Hepatocyte (in vitro differentiated cells): ENCODE data around the gene PAAF1. TPM values are rescaled to one million over a fixed set of nuclear protein-coding genes. Genes with fewer than 3 reads are reported as not detected.

Experiments
- DNase-seq: peaks from one replicate; pipeline ENCODE4 v3.0.0-alpha.2; 2016; ENCODE audit warnings: low spot score
- H2AFZ ChIP-seq: fragments of 200-600 bp; sonication (generic); 2 replicates; pipeline ENCODE4 v1.6.0; 2016; ENCODE audit warnings: antibody characterized with exemption, mild to moderate bottlenecking
- H3K27ac ChIP-seq: fragments of 200-600 bp; sonication (generic); 2 replicates; pipeline ENCODE4 v1.5.1; 2016; ENCODE audit warnings: mild to moderate bottlenecking
- H3K27me3 ChIP-seq: fragments of 200-600 bp; sonication (generic); 2 replicates; pipeline ENCODE4 v1.6.1; 2016
- H3K36me3 ChIP-seq: fragments of 200-600 bp; sonication (generic); replicated peaks from 2 replicates; pipeline ENCODE4 v1.5.1; 2016; ENCODE audit warnings: low read depth; ENCODE audit not compliant: insufficient read depth
- H3K4me1 ChIP-seq: fragments of 200-600 bp; sonication (generic); 2 replicates; pipeline ENCODE4 v1.5.1; 2016; ENCODE audit warnings: mild to moderate bottlenecking, moderate library complexity; ENCODE audit not compliant: insufficient read depth
- H3K4me2 ChIP-seq: fragments of 200-600 bp; sonication (generic); 2 replicates; pipeline ENCODE4 v1.6.0; 2016
- H3K4me3 ChIP-seq: fragments of 200-600 bp; sonication (generic); 2 replicates; pipeline ENCODE4 v1.5.1; 2016; ENCODE audit warnings: mild to moderate bottlenecking
- H3K79me2 ChIP-seq: fragments of 200-600 bp; sonication (generic); 2 replicates; pipeline ENCODE4 v1.6.0; 2017; ENCODE audit warnings: mild to moderate bottlenecking
- H3K9me2 ChIP-seq: fragments of 200-600 bp; sonication (generic); replicated peaks from 2 replicates; pipeline ENCODE4 v1.6.0; 2017; ENCODE audit warnings: mild to moderate bottlenecking; ENCODE audit not compliant: insufficient read depth
- H3K9me3 ChIP-seq: fragments of 200-600 bp; sonication (generic); 2 replicates; pipeline ENCODE4 v1.5.1; 2016; ENCODE audit warnings: low read depth, mild to moderate bottlenecking
- H4K20me1 ChIP-seq: fragments of 200-600 bp; sonication (generic); 2 replicates; pipeline ENCODE4 v1.6.0; 2016; ENCODE audit warnings: mild to moderate bottlenecking; ENCODE audit not compliant: insufficient read depth, poor library complexity, severe bottlenecking
- CTCF ChIP-seq: fragments of 200-600 bp; sonication (generic); IDR thresholded peaks from 2 replicates; pipeline ENCODE4 v1.5.1; 2016; ENCODE audit warnings: antibody characterized with exemption, mild to moderate bottlenecking; ENCODE audit not compliant: poor library complexity
- EZH2 ChIP-seq: fragments of 200-600 bp; sonication (generic); IDR thresholded peaks from 2 replicates; pipeline ENCODE4 v1.6.1; 2016; ENCODE audit warnings: antibody characterized with exemption, mild to moderate bottlenecking, borderline replicate concordance
- EZH2phosphoT487 ChIP-seq: fragments of 200-600 bp; sonication (generic); IDR thresholded peaks from one replicate; pipeline ENCODE4 v1.6.1; 2018; ENCODE audit warnings: antibody characterized with exemption, mild to moderate bottlenecking, low read depth, moderate library complexity; ENCODE audit not compliant: unreplicated experiment, severe bottlenecking
- WGBS: methylation state at CpG from one replicate; pipeline ENCODE4 v1.1.6; 2016; ENCODE audit warnings: low lambda C conversion rate; ENCODE audit errors: missing lambda C conversion rate; 5-methylcytosine and 5-hydroxymethylcytosine counted together
- polyA plus RNA-seq: library from polyadenylated mRNA; unstranded; fragments of >200 nt; fragmentation: Nextera tagmentation; extraction: Ambion mirVana; gene quantifications from 2 replicates; pipeline ENCODE4 v1.2.1, GENCODE V29; 2016
- total RNA-seq: library from RNA; depleted of rRNA; stranded (reverse); fragments of >200 nt; gene quantifications from 2 replicates; pipeline ENCODE4 v1.2.3, GENCODE V29; 2014

Gene PAAF1
- total and polyA plus RNA-seq, 2 experiments from 2014 or later: 16.0 to 31.0 TPM

GRCh38 chr11:73939096-73939495 lies 62.3 kb downstream of the PAAF1 start:
- Histone ChIP-seq H3K27me3 (no peaks in the 10 kb centered on the region), H3K4me1 (no peaks in the 10 kb centered on the region), H3K4me2 (no peak overlapping the region), H3K27ac (no peak overlapping the region), H3K4me3 (no peak overlapping the region), H3K9me2 (no peaks in the 10 kb centered on the region), H3K79me2 (no peaks in the 10 kb centered on the region), H3K9me3 (no peaks in the 10 kb centered on the region), H4K20me1 (no peaks in the 10 kb centered on the region), H2AFZ (no peak overlapping the region), H3K36me3 (no peaks in the 10 kb centered on the region)
- TF ChIP-seq CTCF (no peak), EZH2 (no peak), EZH2phosphoT487 (no peak)
- 77% methylated on average over 4 of the region's 4 CpGs for WGBS
- DNase-seq: no peak

GRCh38 chr11:73940801-73941570 lies 64.2 kb downstream of the PAAF1 start:
- no peak for TF ChIP-seq EZH2phosphoT487
- TF ChIP-seq EZH2: no peak
- no peak for TF ChIP-seq CTCF
- WGBS: 98% methylated on average over 9 of the region's 9 CpGs
- Histone ChIP-seq H4K20me1 (no peaks in the 10 kb centered on the region), H3K9me2 (no peaks in the 10 kb centered on the region), H3K4me1 (no peaks in the 10 kb centered on the region), H3K4me2 (no peak overlapping the region), H3K9me3 (no peaks in the 10 kb centered on the region), H3K36me3 (no peaks in the 10 kb centered on the region), H3K27ac (no peak overlapping the region), H3K79me2 (no peaks in the 10 kb centered on the region), H3K27me3 (no peaks in the 10 kb centered on the region), H2AFZ (no peak overlapping the region), H3K4me3 (no peak overlapping the region)
- DNase-seq: no peak

- WGBS: 52% methylated on average over 1 of the region's 1 CpG
- Histone ChIP-seq H3K79me2 (no peaks in the 10 kb centered on the region), H4K20me1 (no peaks in the 10 kb centered on the region), H3K9me3 (no peaks in the 10 kb centered on the region), H3K4me2 (no peak overlapping the region), H3K27me3 (no peaks in the 10 kb centered on the region), H3K4me3 (no peak overlapping the region), H3K4me1 (no peaks in the 10 kb centered on the region), H3K27ac (no peak overlapping the region), H3K36me3 (no peaks in the 10 kb centered on the region), H2AFZ (no peak overlapping the region), H3K9me2 (no peaks in the 10 kb centered on the region)
- DNase-seq: no peak
- no peak for TF ChIP-seq EZH2
Observed at GRCh38 chr11:73942010-73942409, 65.2 kb downstream of the PAAF1 start.

GRCh38 chr11:73944085-73944484 lies 67.3 kb downstream of the PAAF1 start:
- H3K9me3 ChIP-seq: no peaks in the 10 kb centered on the region
- no peak for DNase-seq
- no peaks in the 10 kb centered on the region for H4K20me1 ChIP-seq
- H3K36me3 ChIP-seq: no peaks in the 10 kb centered on the region
- H3K4me2 ChIP-seq: no peak overlapping the region
- no peaks in the 10 kb centered on the region for H3K9me2 ChIP-seq
- no peak overlapping the region for H3K4me3 ChIP-seq
- H2AFZ ChIP-seq: no peak overlapping the region
- no peaks in the 10 kb centered on the region for H3K79me2 ChIP-seq
- no peak for TF ChIP-seq CTCF
- 90% methylated on average over 6 of the region's 6 CpGs for WGBS
- no peaks in the 10 kb centered on the region for H3K4me1 ChIP-seq
- H3K27ac ChIP-seq: no peak overlapping the region
- H3K27me3 ChIP-seq: no peaks in the 10 kb centered on the region
